ENCODE results near the gene IGFBP3. TPM values are rescaled to one million over a fixed set of nuclear protein-coding genes. Genes with fewer than 3 reads are reported as not detected.

The IGFBP3 gene
- polyA plus RNA-seq, 10 donors, result 173 to 366 (median 269) TPM

GRCh38 chr7:45874408-45875131 is 46.5 kb downstream of the IGFBP3 start:
- peak in 1 of 3 donors; percentile 73 for DNase-seq

- DNase-seq, result no peak
Measured at GRCh38 chr7:45873355-45873754, 47.7 kb downstream of the IGFBP3 start.

- no peak for DNase-seq
Measured at GRCh38 chr7:45873035-45873354, 48.1 kb downstream of the IGFBP3 start, which contains the start of gene CCDC201. TSS of gene CCDC201 (minus strand) at chr7:45873082. CDS start at chr7:45873007, 75 bp downstream.

- DNase-seq, result no peak
Measured at GRCh38 chr7:45872116-45873034, 48.7 kb downstream of the IGFBP3 start.

- no peak for DNase-seq
Measured at GRCh38 chr7:45869426-45869825, 51.6 kb downstream of the IGFBP3 start.

- no peak for DNase-seq
Measured at GRCh38 chr7:45867471-45867870, 53.6 kb downstream of the IGFBP3 start.

- DNase-seq, result no peak
Measured at GRCh38 chr7:45865594-45866410, 55.3 kb downstream of the IGFBP3 start.

GRCh38 chr7:45863715-45864114 is 57.4 kb downstream of the IGFBP3 start:
- DNase-seq, result no peak

Other genes starting within 250 kb of the IGFBP3 start
- not detected for gene CCDC201, start 48.2 kb downstream of the IGFBP3 start, polyA plus RNA-seq (ENCODE audit: insufficient read length in 10 of 10)
- 1 to 10 TPM in 1 of 10 donors, under 1 TPM in 7, not detected in 2; 0.20 to 2.8 (median 0.34) TPM for gene IGFBP1, start 32.8 kb downstream of the IGFBP3 start, polyA plus RNA-seq (ENCODE audit: insufficient read length in 10 of 10)

Measured in muscle of back (tissue), 11 donors.